Astrocyte (in vitro differentiated cells and primary cell): Measurements from ENCODE around the gene LEFTY1. TPM values are rescaled to one million over a fixed set of nuclear protein-coding genes. Genes with fewer than 3 reads are reported as not detected.
"Not testable (repeated sequence)": the region's sequence is repeated elsewhere in the genome, so short reads cannot be mapped to it uniquely, and the experiment has no call there.

Source experiments
- DNase-seq: peaks from one replicate; pipeline ENCODE4 v3.0.0-alpha.2; 2010; ENCODE audit warnings: low read depth
- FAIRE-seq: peaks from 2 replicates; lab custom pipeline; 2011; peaks lifted over from hg19 to GRCh38; lab: Jason Lieb, UNC
- H2AFZ ChIP-seq: 2 replicates; pipeline ENCODE4 v1.6.0; 2012; ENCODE audit warnings: low read depth, low read length, inconsistent platforms
- H3K27ac ChIP-seq: 2 replicates; pipeline ENCODE4 v1.5.1; 2011; ENCODE audit warnings: low read depth, low read length, inconsistent platforms
- H3K27me3 ChIP-seq: 2 replicates; pipeline ENCODE4 v1.6.0; 2011; ENCODE audit warnings: low read length, inconsistent platforms; ENCODE audit not compliant: insufficient read depth
- H3K36me3 ChIP-seq: 2 replicates; pipeline ENCODE4 v1.5.1; 2011; ENCODE audit warnings: low read length, inconsistent platforms; ENCODE audit not compliant: insufficient read depth
- H3K4me1 ChIP-seq: 2 replicates; pipeline ENCODE4 v1.5.1; 2011; ENCODE audit warnings: low read length, inconsistent platforms; ENCODE audit not compliant: insufficient read depth
- H3K4me2 ChIP-seq: 2 replicates; pipeline ENCODE4 v1.6.0; 2012; ENCODE audit warnings: low read length, inconsistent platforms
- H3K4me3 ChIP-seq: 2 replicates; pipeline ENCODE4 v1.5.1; 2011; ENCODE audit warnings: low read depth, mild to moderate bottlenecking, low read length, inconsistent platforms; ENCODE audit not compliant: insufficient read depth
- H3K79me2 ChIP-seq: 2 replicates; pipeline ENCODE4 v1.6.0; 2012; ENCODE audit warnings: mild to moderate bottlenecking, low read length, inconsistent platforms; ENCODE audit not compliant: insufficient read depth
- H3K9ac ChIP-seq: 2 replicates; pipeline ENCODE4 v1.6.0; 2012; ENCODE audit warnings: mild to moderate bottlenecking, low read length, inconsistent platforms
- H3K9me3 ChIP-seq: 2 replicates; pipeline ENCODE4 v1.5.1; 2012; ENCODE audit warnings: low read depth, mild to moderate bottlenecking, low read length, inconsistent platforms; ENCODE audit not compliant: insufficient read depth
- H4K20me1 ChIP-seq: 2 replicates; pipeline ENCODE4 v1.6.0; 2012; ENCODE audit warnings: low read length, inconsistent platforms; ENCODE audit not compliant: insufficient read depth
- H3K27ac Mint-ChIP-seq: one replicate; pipeline ENCODE4 v1.8.0; 2021; ENCODE audit warnings: mild to moderate bottlenecking, mixed read lengths; ENCODE audit not compliant: unreplicated experiment
- H3K27me3 Mint-ChIP-seq: one replicate; pipeline ENCODE4 v1.8.0; 2021; ENCODE audit warnings: low read depth, mixed read lengths; ENCODE audit not compliant: unreplicated experiment
- H3K36me3 Mint-ChIP-seq: one replicate; pipeline ENCODE4 v1.8.0; 2021; ENCODE audit warnings: low read depth, mixed read lengths; ENCODE audit not compliant: unreplicated experiment
- H3K4me1 Mint-ChIP-seq: one replicate; pipeline ENCODE4 v1.8.0; 2021; ENCODE audit warnings: low read depth, mixed read lengths; ENCODE audit not compliant: unreplicated experiment
- H3K4me3 Mint-ChIP-seq: one replicate; pipeline ENCODE4 v1.8.0; 2021; ENCODE audit warnings: mild to moderate bottlenecking, moderate library complexity, mixed read lengths; ENCODE audit not compliant: unreplicated experiment
- H3K9me3 Mint-ChIP-seq: one replicate; pipeline ENCODE4 v1.8.0; 2021; ENCODE audit warnings: mild to moderate bottlenecking, mixed read lengths; ENCODE audit not compliant: unreplicated experiment
- EZH2 ChIP-seq: IDR thresholded peaks from 2 replicates; pipeline ENCODE4 v1.6.1; 2012; ENCODE audit warnings: mild to moderate bottlenecking, low read length, inconsistent platforms; ENCODE audit not compliant: insufficient read depth
- total RNA-seq: library from RNA; stranded (reverse); gene quantifications from 2 replicates; pipeline ENCODE4 v1.2.1, GENCODE V29; 2021
- TF ChIP-seq, protein P1 (sequence below): IDR thresholded peaks from 2 replicates; pipeline ENCODE4 v1.5.1; 2011; ENCODE audit warnings: low read depth, mild to moderate bottlenecking, inconsistent platforms, low read length, moderate library complexity; ENCODE audit not compliant: insufficient read depth

LEFTY1 gene
- total RNA-seq, 1 donor from 2014 or later: 4.2 TPM

DNA sequence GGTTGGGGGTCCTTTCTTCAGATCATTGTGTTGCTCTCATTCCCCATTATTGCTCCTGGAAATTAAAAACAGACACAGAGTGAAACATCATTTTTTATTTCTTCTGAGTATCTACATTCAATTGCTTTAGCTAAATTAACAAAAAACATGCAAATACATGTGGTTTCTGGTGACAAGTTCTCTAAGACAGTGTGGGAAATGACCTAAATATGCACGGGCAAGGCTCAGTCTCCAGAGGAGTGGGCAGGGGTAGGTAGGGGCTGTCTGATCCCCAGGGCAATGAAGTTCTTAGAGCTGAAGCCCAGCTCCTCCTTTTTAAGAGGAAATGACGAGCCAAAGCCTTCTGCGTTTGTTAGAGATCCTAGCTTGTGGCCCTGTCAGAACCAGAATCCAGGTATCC lies 47.6 kb upstream of the LEFTY1 start:
- no peak for DNase-seq
- no peak overlapping the region for H3K9ac ChIP-seq
- TF ChIP-seq, protein P1, sequence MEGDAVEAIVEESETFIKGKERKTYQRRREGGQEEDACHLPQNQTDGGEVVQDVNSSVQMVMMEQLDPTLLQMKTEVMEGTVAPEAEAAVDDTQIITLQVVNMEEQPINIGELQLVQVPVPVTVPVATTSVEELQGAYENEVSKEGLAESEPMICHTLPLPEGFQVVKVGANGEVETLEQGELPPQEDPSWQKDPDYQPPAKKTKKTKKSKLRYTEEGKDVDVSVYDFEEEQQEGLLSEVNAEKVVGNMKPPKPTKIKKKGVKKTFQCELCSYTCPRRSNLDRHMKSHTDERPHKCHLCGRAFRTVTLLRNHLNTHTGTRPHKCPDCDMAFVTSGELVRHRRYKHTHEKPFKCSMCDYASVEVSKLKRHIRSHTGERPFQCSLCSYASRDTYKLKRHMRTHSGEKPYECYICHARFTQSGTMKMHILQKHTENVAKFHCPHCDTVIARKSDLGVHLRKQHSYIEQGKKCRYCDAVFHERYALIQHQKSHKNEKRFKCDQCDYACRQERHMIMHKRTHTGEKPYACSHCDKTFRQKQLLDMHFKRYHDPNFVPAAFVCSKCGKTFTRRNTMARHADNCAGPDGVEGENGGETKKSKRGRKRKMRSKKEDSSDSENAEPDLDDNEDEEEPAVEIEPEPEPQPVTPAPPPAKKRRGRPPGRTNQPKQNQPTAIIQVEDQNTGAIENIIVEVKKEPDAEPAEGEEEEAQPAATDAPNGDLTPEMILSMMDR: no peak
- TF ChIP-seq EZH2: no peak
- H4K20me1 ChIP-seq: no peaks in the 10 kb centered on the region
- H3K4me3 ChIP-seq: no peak overlapping the region
- Mint-ChIP-seq H3K27me3 (peaks cover 7% of the 10 kb centered on the region), H3K4me3 (no peak overlapping the region), H3K4me1 (peaks cover 3% of the 10 kb centered on the region), H3K27ac (no peak overlapping the region), H3K36me3 (no peaks in the 10 kb centered on the region), H3K9me3 (no peaks in the 10 kb centered on the region)
- no peaks in the 10 kb centered on the region for H3K4me1 ChIP-seq
- H2AFZ ChIP-seq: no peak overlapping the region
- no peaks in the 10 kb centered on the region for H3K79me2 ChIP-seq
- H3K4me2 ChIP-seq: no peak overlapping the region
- no peaks in the 10 kb centered on the region for H3K36me3 ChIP-seq
- no peaks in the 10 kb centered on the region for H3K27me3 ChIP-seq
- no peak overlapping the region for H3K27ac ChIP-seq
- FAIRE-seq: no peak
- no peaks in the 10 kb centered on the region for H3K9me3 ChIP-seq

- not testable (repeated sequence) for H3K27me3 Mint-ChIP-seq, H3K27ac ChIP-seq, H3K9me3 ChIP-seq, H3K4me3 Mint-ChIP-seq, H3K9me3 Mint-ChIP-seq, H3K27me3 ChIP-seq, H3K4me1 Mint-ChIP-seq, H3K9ac ChIP-seq, H3K27ac Mint-ChIP-seq, H3K36me3 Mint-ChIP-seq, H2AFZ ChIP-seq, H3K4me2 ChIP-seq, H3K4me3 ChIP-seq, H4K20me1 ChIP-seq, H3K36me3 ChIP-seq, DNase-seq, FAIRE-seq, H3K79me2 ChIP-seq, H3K4me1 ChIP-seq
These were observed 47.1 kb upstream of the LEFTY1 start for GRCh38 chr1:225936086-225936485.

DNA sequence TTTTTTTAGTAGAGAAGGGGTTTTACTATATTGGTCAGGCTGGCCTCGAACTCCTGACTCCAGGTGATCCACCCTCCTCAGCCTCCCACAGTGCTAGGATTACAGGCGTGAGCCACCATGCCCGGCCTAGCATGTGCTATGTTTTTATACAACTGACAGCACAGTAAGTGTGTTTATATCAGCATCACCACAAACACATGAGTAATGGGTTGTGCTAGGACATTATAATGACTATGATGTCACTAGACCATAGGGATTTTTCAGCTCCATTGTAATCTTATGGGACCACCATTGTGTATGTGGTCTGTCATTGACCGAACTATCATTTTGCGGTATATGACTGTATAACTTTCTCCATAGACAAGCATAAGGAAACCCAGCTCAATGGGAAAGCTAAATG lies 45.8 kb upstream of the LEFTY1 start:
- Histone ChIP-seq H3K4me2 (no peak overlapping the region), H3K27me3 (no peaks in the 10 kb centered on the region), H3K4me3 (no peak overlapping the region), H4K20me1 (no peaks in the 10 kb centered on the region), H3K36me3 (no peaks in the 10 kb centered on the region), H3K27ac (no peak overlapping the region), H3K79me2 (no peaks in the 10 kb centered on the region), H3K9ac (no peak overlapping the region), H3K9me3 (no peaks in the 10 kb centered on the region), H2AFZ (no peak overlapping the region), H3K4me1 (no peaks in the 10 kb centered on the region)
- no peak for FAIRE-seq
- no peak for TF ChIP-seq EZH2
- TF ChIP-seq, protein P1: no peak
- Mint-ChIP-seq H3K36me3 (no peaks in the 10 kb centered on the region), H3K4me3 (no peak overlapping the region), H3K27ac (no peak overlapping the region), H3K9me3 (no peaks in the 10 kb centered on the region), H3K4me1 (no peaks in the 10 kb centered on the region), H3K27me3 (peaks cover 4% of the 10 kb centered on the region)
- DNase-seq: no peak
